ENCODE data around the gene LHX6.

The LHX6 gene

GRCh38 chr9:122216798-122217418 is 11.8 kb downstream of the LHX6 start:
- no peak for TF ChIP-seq CTCF (IDR thresholded peaks at IDR 0.05; ENCODE audit: control insufficient read depth, insufficient read depth, low read depth, low read length, missing control alignments)
- DNase-seq (ENCODE audit: low read depth), result no peak
- H3K4me3 ChIP-seq (ENCODE audit: control insufficient read depth, low read depth, low read length), result no peak overlapping the region

GRCh38 chr9:122216138-122216797 is 12.5 kb downstream of the LHX6 start:
- no peak for DNase-seq (ENCODE audit: low read depth)
- no peak for TF ChIP-seq CTCF (IDR thresholded peaks at IDR 0.05; ENCODE audit: control insufficient read depth, insufficient read depth, low read depth, low read length, missing control alignments)
- no peak overlapping the region for H3K4me3 ChIP-seq (ENCODE audit: control insufficient read depth, low read depth, low read length)

GRCh38 chr9:122215663-122216062 is 13.1 kb downstream of the LHX6 start:
- TF ChIP-seq CTCF (IDR thresholded peaks at IDR 0.05; ENCODE audit: control insufficient read depth, insufficient read depth, low read depth, low read length, missing control alignments), result no peak
- H3K4me3 ChIP-seq (ENCODE audit: control insufficient read depth, low read depth, low read length), result no peak overlapping the region
- no peak for DNase-seq (ENCODE audit: low read depth)

- TF ChIP-seq CTCF (IDR thresholded peaks at IDR 0.05; ENCODE audit: control insufficient read depth, insufficient read depth, low read depth, low read length, missing control alignments), result no peak
- DNase-seq (ENCODE audit: low read depth), result no peak
- no peak overlapping the region for H3K4me3 ChIP-seq (ENCODE audit: control insufficient read depth, low read depth, low read length)
Measured at GRCh38 chr9:122214507-122214906, 14.2 kb downstream of the LHX6 start.

- no peak for TF ChIP-seq CTCF (IDR thresholded peaks at IDR 0.05; ENCODE audit: control insufficient read depth, insufficient read depth, low read depth, low read length, missing control alignments)
- no peak for DNase-seq (ENCODE audit: low read depth)
- H3K4me3 ChIP-seq (ENCODE audit: control insufficient read depth, low read depth, low read length), result peak overlapping the region; percentile 12; the same call in 1 of the 2 replicates
Measured at GRCh38 chr9:122213589-122214413, 15.0 kb downstream of the LHX6 start.

GRCh38 chr9:122213102-122213588 is 15.6 kb downstream of the LHX6 start:
- H3K4me3 ChIP-seq (ENCODE audit: control insufficient read depth, low read depth, low read length), result no peak overlapping the region
- no peak for DNase-seq (ENCODE audit: low read depth)

More at GRCh38 chr9:122213102-122213588, 15.6 kb downstream of the LHX6 start:
- no peak for TF ChIP-seq CTCF (IDR thresholded peaks at IDR 0.05; ENCODE audit: control insufficient read depth, insufficient read depth, low read depth, low read length, missing control alignments)
